IMR-90 (cell line): ENCODE data around the gene PTPRN2. TPM values are rescaled to one million over a fixed set of nuclear protein-coding genes. Genes with fewer than 3 reads are reported as not detected.
A peak's percentile ranks its signal among the peaks of the same experiment; 100 is the strongest.

ENCODE experiments used
- ATAC-seq: fragments of 200-7000 bp; cut with Tn5 transposase; 2 replicates; pipeline ENCODE4 v1.9.1; 2020; ENCODE audit warnings: low read depth, mild to moderate bottlenecking, moderate library complexity
- BruUV-seq: library from RNA; stranded (reverse); fragments of 400-500 nt; replicated peaks from 2 replicates; lab custom pipeline; 2021; lab: Mats Ljungman, UMichigan
- CTCF ChIA-PET: fragments of 300-600 bp; formaldehyde crosslinking; extraction: SDS; loops from one replicate; lab custom pipeline; 2021; ENCODE audit warnings: antibody characterized with exemption; lab: Yijun Ruan, JAX
- POLR2A ChIA-PET: fragments of 300-600 bp; sonication (Branson Sonifier 250); formaldehyde crosslinking; loops from one replicate; lab custom pipeline; 2022; ENCODE audit warnings: antibody characterized with exemption; ENCODE audit not compliant: unreplicated experiment; lab: Charles Lee
- DNase-seq: peaks from one replicate; pipeline ENCODE4 v3.0.0; 2013
- H2AFZ ChIP-seq: replicated peaks from 2 replicates; pipeline ENCODE3; 2013; ENCODE audit warnings: low read length, mild to moderate bottlenecking; ENCODE audit not compliant: poor library complexity
- H2AK5ac ChIP-seq: 2 replicates; pipeline ENCODE4 v1.6.1; 2013; ENCODE audit warnings: low read depth, low read length, inconsistent platforms
- H2AK9ac ChIP-seq: replicated peaks from 2 replicates; pipeline ENCODE3; 2013; ENCODE audit warnings: mild to moderate bottlenecking, low read depth, low read length, moderate library complexity; ENCODE audit not compliant: poor library complexity
- H2BK120ac ChIP-seq: 2 replicates; pipeline ENCODE4 v1.6.1; 2013; ENCODE audit warnings: low read depth, low read length, inconsistent platforms
- H2BK15ac ChIP-seq: 3 replicates; pipeline ENCODE4 v1.6.1; 2013; ENCODE audit warnings: low read depth, low read length, inconsistent platforms
- H2BK20ac ChIP-seq: 2 replicates; pipeline ENCODE4 v1.6.1; 2013; ENCODE audit warnings: low read depth, mild to moderate bottlenecking, inconsistent platforms, low read length, moderate library complexity
- H2BK5ac ChIP-seq: 2 replicates; pipeline ENCODE4 v1.6.1; 2013; ENCODE audit warnings: mild to moderate bottlenecking, low read depth, low read length, inconsistent platforms; ENCODE audit not compliant: poor library complexity, severe bottlenecking
- H3K14ac ChIP-seq: replicated peaks from 2 replicates; pipeline ENCODE4 v1.6.1; 2013; ENCODE audit warnings: low read depth, low read length, inconsistent platforms
- H3K18ac ChIP-seq: 2 replicates; pipeline ENCODE4 v1.6.1; 2013; ENCODE audit warnings: low read depth, low read length, control low read depth
- H3K23ac ChIP-seq: 2 replicates; pipeline ENCODE4 v1.6.1; 2013; ENCODE audit warnings: low read depth, low read length, inconsistent platforms
- H3K27ac ChIP-seq: 2 replicates; pipeline ENCODE4 v1.5.1; 2013; ENCODE audit warnings: mild to moderate bottlenecking, control low read depth, low read length; ENCODE audit not compliant: insufficient read depth
- H3K27me3 ChIP-seq: 2 replicates; pipeline ENCODE4 v1.6.1; 2013; ENCODE audit warnings: low read length; ENCODE audit not compliant: control insufficient read depth, insufficient read depth
- H3K36me3 ChIP-seq: 2 replicates; pipeline ENCODE4 v1.6.1; 2013; ENCODE audit warnings: low read length, mixed read lengths; ENCODE audit not compliant: control insufficient read depth, insufficient read depth
- H3K4ac ChIP-seq: 2 replicates; pipeline ENCODE4 v1.6.1; 2013; ENCODE audit warnings: low read depth, low read length, inconsistent platforms
- H3K4me1 ChIP-seq: 2 replicates; pipeline ENCODE4 v1.6.1; 2013; ENCODE audit warnings: low read length, mixed read lengths; ENCODE audit not compliant: control insufficient read depth, insufficient read depth
- H3K4me2 ChIP-seq: 2 replicates; pipeline ENCODE4 v1.6.1; 2013; ENCODE audit warnings: low read depth, mild to moderate bottlenecking, control low read depth, low read length, moderate library complexity
- H3K4me3 ChIP-seq: 2 replicates; pipeline ENCODE4 v1.5.1; 2013; ENCODE audit warnings: low read depth, mild to moderate bottlenecking, control low read depth, low read length, moderate library complexity; ENCODE audit not compliant: insufficient read depth
- H3K56ac ChIP-seq: 2 replicates; pipeline ENCODE4 v1.6.1; 2013; ENCODE audit warnings: low read length, inconsistent platforms; ENCODE audit not compliant: insufficient read depth; ENCODE audit errors: extremely low read depth
- H3K79me1 ChIP-seq, 2 experiments: 2 replicates each; pipeline ENCODE4 v1.6.1; 2013; ENCODE audit warnings: low read length in 2 of 2, inconsistent platforms in 1 of 2, low read depth in 1 of 2
- H3K9ac ChIP-seq: 2 replicates; pipeline ENCODE4 v1.6.1; 2013; ENCODE audit warnings: low read depth, low read length, control low read depth
- H3K9me1 ChIP-seq: 2 replicates; pipeline ENCODE4 v1.6.1; 2013; ENCODE audit warnings: low read length, inconsistent platforms; ENCODE audit not compliant: insufficient read depth
- H3K9me3 ChIP-seq: 2 replicates; pipeline ENCODE4 v1.6.1; 2013; ENCODE audit warnings: low read length; ENCODE audit not compliant: control insufficient read depth, insufficient read depth
- H4K20me1 ChIP-seq: 2 replicates; pipeline ENCODE4 v1.6.1; 2013; ENCODE audit warnings: low read length, inconsistent platforms; ENCODE audit not compliant: insufficient read depth
- H4K5ac ChIP-seq: 2 replicates; pipeline ENCODE4 v1.6.1; 2013; ENCODE audit warnings: mild to moderate bottlenecking, low read depth, low read length, control low read depth
- H4K8ac ChIP-seq, 2 experiments: 2 replicates each; pipeline ENCODE4 v1.6.1; 2013; ENCODE audit warnings: low read depth in 2 of 2, low read length in 2 of 2, control low read depth in 1 of 2, inconsistent platforms in 1 of 2
- H4K91ac ChIP-seq: 2 replicates; pipeline ENCODE4 v1.6.1; 2013; ENCODE audit warnings: low read depth, low read length, inconsistent platforms; ENCODE audit not compliant: insufficient read depth
- BHLHE40 ChIP-seq: fragments of 150-350 bp; IDR thresholded peaks from 2 replicates; pipeline ENCODE4 v1.6.1; 2016; ENCODE audit warnings: mild to moderate bottlenecking, low read depth, low read length
- CEBPB ChIP-seq: IDR thresholded peaks from 2 replicates; pipeline ENCODE4 v1.6.1; 2012; ENCODE audit warnings: low read depth, low read length, improper control_type of control experiment
- CTCF ChIP-seq: conservative IDR thresholded peaks from 2 replicates; pipeline ENCODE4 v1.5.1; 2012; ENCODE audit warnings: mild to moderate bottlenecking, low read depth, low read length, improper control_type of control experiment
- ELK1 ChIP-seq: fragments of 150-350 bp; IDR thresholded peaks from 2 replicates; pipeline ENCODE4 v1.6.1; 2016; ENCODE audit warnings: low read depth, mild to moderate bottlenecking, low read length, moderate library complexity, borderline replicate concordance
- FOS ChIP-seq: fragments of 150-350 bp; IDR thresholded peaks from 2 replicates; pipeline ENCODE4 v1.6.1; 2016; ENCODE audit warnings: low read depth, low read length
- MAFK ChIP-seq: IDR thresholded peaks from 2 replicates; pipeline ENCODE4 v1.6.1; 2012; ENCODE audit warnings: low read depth, low read length, improper control_type of control experiment
- MAZ ChIP-seq: IDR thresholded peaks from 2 replicates; pipeline ENCODE4 v1.6.1; 2012; ENCODE audit warnings: low read depth, mild to moderate bottlenecking, low read length, improper control_type of control experiment, moderate library complexity, borderline replicate concordance
- MXI1 ChIP-seq: IDR thresholded peaks from 2 replicates; pipeline ENCODE4 v1.6.1; 2012; ENCODE audit warnings: low read depth, mild to moderate bottlenecking, low read length, moderate library complexity, borderline replicate concordance
- NFE2L2 ChIP-seq: fragments of 150-350 bp; IDR thresholded peaks from 2 replicates; pipeline ENCODE4 v1.6.1; 2016; ENCODE audit warnings: low read depth, mild to moderate bottlenecking, low read length
- POLR2A ChIP-seq: IDR thresholded peaks from 2 replicates; pipeline ENCODE4 v1.6.1; 2012; ENCODE audit warnings: mild to moderate bottlenecking, low read depth, low read length
- RAD21 ChIP-seq: IDR thresholded peaks from 2 replicates; pipeline ENCODE4 v1.6.1; 2012; ENCODE audit warnings: low read length, improper control_type of control experiment
- RCOR1 ChIP-seq: IDR thresholded peaks from 2 replicates; pipeline ENCODE4 v1.6.1; 2012; ENCODE audit warnings: mild to moderate bottlenecking, low read length, improper control_type of control experiment; ENCODE audit not compliant: insufficient replicate concordance
- SMC3 ChIP-seq: fragments of 150-350 bp; IDR thresholded peaks from 2 replicates; pipeline ENCODE4 v1.6.1; 2016; ENCODE audit warnings: low read depth, mild to moderate bottlenecking, antibody characterized with exemption, low read length, moderate library complexity
- USF2 ChIP-seq: fragments of 150-350 bp; IDR thresholded peaks from 2 replicates; pipeline ENCODE4 v1.6.1; 2017; ENCODE audit warnings: mild to moderate bottlenecking, antibody characterized with exemption, low read length, low read depth
- WGBS, 2 experiments: methylation state at CpG; one replicate each; pipeline versions ENCODE4 v1.1.5 to v1.1.7; 2013; ENCODE audit warnings: missing lambda C conversion rate in 2 of 2; ENCODE audit not compliant: insufficient read length in 1 of 2; ENCODE audit errors: extremely low coverage in 2 of 2; 5-methylcytosine and 5-hydroxymethylcytosine counted together
- dilution Hi-C: fragments of 300-500 bp; cut with HindIII; formaldehyde crosslinking; loops from one replicate; pipeline ENCODE4 v1.14.3; 2018; ENCODE audit warnings: low sequenced_read_pairs; ENCODE audit not compliant: unreplicated experiment
- in situ Hi-C: fragments of 300-500 bp; cut with MboI; formaldehyde crosslinking; loops from 3 replicates; pipeline ENCODE4 v1.14.3; 2019; ENCODE audit warnings: low sequenced_read_pairs, inconsistent platforms, mixed read lengths
- intact Hi-C: fragments of 100-400 bp; cut with micrococcal nuclease; formaldehyde crosslinking; loops from 2 replicates; pipeline ENCODE4 v1.10.0; 2022
- polyA plus RNA-seq, 3 experiments: library from polyadenylated mRNA; depleted of rRNA; stranded (reverse); fragments of >200 nt; gene quantifications; 2 replicates each; pipeline ENCODE4 v1.2.3, GENCODE V29; 2012; ENCODE audit warnings: low replicate concordance in 1 of 3
- total RNA-seq: library from RNA; depleted of rRNA; stranded (reverse); fragments of >200 nt; gene quantifications from 2 replicates; pipeline ENCODE4 v1.2.3, GENCODE V29; 2012

Gene PTPRN2
- total and polyA plus RNA-seq, 2 of the 4 experiments (the other 2 are of a cell fraction) = 0.03 TPM; not detected in 1

GRCh38 chr7:157734676-157735640, 852.7 kb downstream of the PTPRN2 start:
- TF ChIP-seq SMC3 = no peak
- TF ChIP-seq ELK1 = no peak
- no peak for TF ChIP-seq USF2
- no peak for TF ChIP-seq MAFK
- no peak for TF ChIP-seq POLR2A
- TF ChIP-seq BHLHE40 = no peak
- no peak for TF ChIP-seq RAD21
- TF ChIP-seq FOS = no peak
- no peak for TF ChIP-seq RCOR1
- no peak for TF ChIP-seq CTCF
- no peak for TF ChIP-seq MXI1
- TF ChIP-seq NFE2L2 = no peak
- no peak for TF ChIP-seq MAZ
- no peak for TF ChIP-seq CEBPB
- Histone ChIP-seq H3K9me1 (no peaks in the 10 kb centered on the region), H4K5ac (no peak overlapping the region), H2AK5ac (no peak overlapping the region), H3K9ac (no peak overlapping the region), H3K14ac (no peak overlapping the region), H3K27ac (no peak overlapping the region), H2BK20ac (no peak overlapping the region), H3K56ac (no peak overlapping the region), H4K20me1 (no peaks in the 10 kb centered on the region), H3K9me3 (peaks cover 44% of the 10 kb centered on the region), H2AFZ (peak overlapping the region; percentile 41), H2BK15ac (no peak overlapping the region), H3K4me2 (no peak overlapping the region), H2BK5ac (no peak overlapping the region), H2AK9ac (no peak overlapping the region), H3K4me3 (no peak overlapping the region), H3K36me3 (no peaks in the 10 kb centered on the region), H3K18ac (no peak overlapping the region), H3K4me1 (no peaks in the 10 kb centered on the region), H4K91ac (no peak overlapping the region), H3K27me3 (no peaks in the 10 kb centered on the region), H3K23ac (no peak overlapping the region), H2BK120ac (no peak overlapping the region), H3K4ac (no peak overlapping the region), H3K79me1 (no peaks in the 10 kb centered on the region), H4K8ac (no peak overlapping the region)
- dilution Hi-C loops = no loop called here
- 54% methylated on average over 7 of the region's 28 CpGs; no CpG with 5 or more reads in 1 of the 2 experiments for WGBS, 2 experiments
- no TSS peak for BruUV-seq
- intact Hi-C loops = no loop called here
- POLR2A ChIA-PET = no interaction called here
- in situ Hi-C loops = no loop called here
- ATAC-seq = no peak
- CTCF ChIA-PET = no interaction called here
- no peak for DNase-seq
